Mammary epithelial cell (primary cell): ENCODE measurements around the gene PPP1R2.

Source experiments
- EZH2 ChIP-seq: IDR thresholded peaks from 2 replicates; pipeline ENCODE4 v1.6.1; 2012; ENCODE audit warnings: low read length, inconsistent platforms, borderline replicate concordance
- TF ChIP-seq, protein P1 (sequence below), 2 donors: IDR thresholded peaks in 1 of 2; conservative IDR thresholded peaks in 1 of 2; 2 replicates each; pipeline ENCODE4 v1.5.1; 2011 to 2012; ENCODE audit warnings: inconsistent platforms in 2 of 2, low read length in 2 of 2, mild to moderate bottlenecking in 2 of 2, control low read depth in 1 of 2, low read depth in 1 of 2; ENCODE audit not compliant: insufficient read depth in 1 of 2; ENCODE audit errors: extremely low read depth in 1 of 2

DNA sequence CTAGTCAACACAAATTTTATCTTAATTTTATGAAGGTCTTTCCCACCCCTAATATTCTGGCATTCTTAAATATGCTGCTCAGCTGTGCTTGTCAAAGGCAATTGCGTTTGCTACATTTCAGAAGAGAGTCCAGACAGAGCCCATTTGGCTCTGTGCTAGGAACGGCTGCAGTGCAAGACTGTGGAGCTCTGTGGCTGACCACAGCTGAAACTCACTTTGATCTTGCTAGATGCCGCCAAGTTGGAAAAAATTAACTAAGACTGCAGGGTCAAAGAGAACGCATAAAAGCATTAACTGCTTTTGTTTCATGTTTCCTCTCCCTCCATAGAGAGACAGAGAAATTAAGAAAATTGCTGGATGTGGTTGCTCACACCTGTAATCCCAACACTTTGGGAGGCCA lies 7.6 kb upstream of the PPP1R2 start:
- TF ChIP-seq, protein P1, sequence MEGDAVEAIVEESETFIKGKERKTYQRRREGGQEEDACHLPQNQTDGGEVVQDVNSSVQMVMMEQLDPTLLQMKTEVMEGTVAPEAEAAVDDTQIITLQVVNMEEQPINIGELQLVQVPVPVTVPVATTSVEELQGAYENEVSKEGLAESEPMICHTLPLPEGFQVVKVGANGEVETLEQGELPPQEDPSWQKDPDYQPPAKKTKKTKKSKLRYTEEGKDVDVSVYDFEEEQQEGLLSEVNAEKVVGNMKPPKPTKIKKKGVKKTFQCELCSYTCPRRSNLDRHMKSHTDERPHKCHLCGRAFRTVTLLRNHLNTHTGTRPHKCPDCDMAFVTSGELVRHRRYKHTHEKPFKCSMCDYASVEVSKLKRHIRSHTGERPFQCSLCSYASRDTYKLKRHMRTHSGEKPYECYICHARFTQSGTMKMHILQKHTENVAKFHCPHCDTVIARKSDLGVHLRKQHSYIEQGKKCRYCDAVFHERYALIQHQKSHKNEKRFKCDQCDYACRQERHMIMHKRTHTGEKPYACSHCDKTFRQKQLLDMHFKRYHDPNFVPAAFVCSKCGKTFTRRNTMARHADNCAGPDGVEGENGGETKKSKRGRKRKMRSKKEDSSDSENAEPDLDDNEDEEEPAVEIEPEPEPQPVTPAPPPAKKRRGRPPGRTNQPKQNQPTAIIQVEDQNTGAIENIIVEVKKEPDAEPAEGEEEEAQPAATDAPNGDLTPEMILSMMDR (conservative IDR thresholded peaks at IDR 0.05 in 1 of 2, IDR thresholded peaks at IDR 0.05 in 1 of 2; ENCODE audit: extremely low read depth in 1 of 2, insufficient read depth in 1 of 2, low read depth in 1 of 2, low read length in 2 of 2): no peak
- no peak for TF ChIP-seq EZH2
